GM23338 (cell line): ENCODE measurements around the gene PLAAT3. TPM values are rescaled to one million over a fixed set of nuclear protein-coding genes. Genes with fewer than 3 reads are reported as not detected.

Source experiments
- ATAC-seq: fragments of 200-7000 bp; cut with Tn5 transposase; 3 replicates; pipeline ENCODE4 v1.9.1; 2020
- DNase-seq: peaks from one replicate; pipeline ENCODE4 v3.0.0-alpha.2; 2015; ENCODE audit warnings: low spot score
- H2AFZ ChIP-seq: fragments of 200-600 bp; sonication (generic); 2 replicates; pipeline ENCODE4 v1.8.0; 2016; ENCODE audit warnings: antibody characterized with exemption, mild to moderate bottlenecking, moderate library complexity
- H3F3A ChIP-seq: fragments of 200-600 bp; sonication (generic); replicated peaks from 2 replicates; pipeline ENCODE4 v1.8.0; 2017; ENCODE audit warnings: antibody characterized with exemption, mixed run types, low read depth
- H3K27ac ChIP-seq: fragments of 200-600 bp; sonication (generic); 2 replicates; pipeline ENCODE4 v1.6.1; 2016; ENCODE audit warnings: low read depth
- H3K27me3 ChIP-seq: fragments of 200-600 bp; sonication (generic); 2 replicates; pipeline ENCODE4 v1.8.0; 2016; ENCODE audit warnings: mild to moderate bottlenecking, mixed run types, moderate library complexity; ENCODE audit not compliant: insufficient read depth
- H3K36me3 ChIP-seq: fragments of 200-600 bp; sonication (generic); 2 replicates; pipeline ENCODE4 v1.8.0; 2016; ENCODE audit warnings: mild to moderate bottlenecking; ENCODE audit not compliant: insufficient read depth
- H3K4me1 ChIP-seq: fragments of 200-600 bp; sonication (generic); 2 replicates; pipeline ENCODE4 v1.8.0; 2016; ENCODE audit warnings: mild to moderate bottlenecking, moderate library complexity; ENCODE audit not compliant: insufficient read depth
- H3K4me2 ChIP-seq: fragments of 200-600 bp; sonication (generic); 2 replicates; pipeline ENCODE4 v1.7.1; 2017; ENCODE audit warnings: mixed run types
- H3K4me3 ChIP-seq: fragments of 200-600 bp; sonication (generic); 2 replicates; pipeline ENCODE4 v1.6.1; 2016; ENCODE audit warnings: mixed run types
- H3K79me2 ChIP-seq: fragments of 200-600 bp; sonication (generic); replicated peaks from 2 replicates; pipeline ENCODE4 v1.8.0; 2017; ENCODE audit warnings: mild to moderate bottlenecking; ENCODE audit not compliant: insufficient read depth
- H3K9me2 ChIP-seq: fragments of 200-600 bp; sonication (generic); 2 replicates; pipeline ENCODE4 v1.8.0; 2017; ENCODE audit not compliant: insufficient read depth
- H4K20me1 ChIP-seq: fragments of 200-600 bp; sonication (generic); replicated peaks from 2 replicates; pipeline ENCODE4 v1.8.0; 2017; ENCODE audit warnings: mild to moderate bottlenecking; ENCODE audit not compliant: insufficient read depth
- H3K27ac Mint-ChIP-seq: 2 replicates; pipeline ENCODE4 v1.8.0; 2020; ENCODE audit warnings: inconsistent platforms, mild to moderate bottlenecking, moderate library complexity, mixed read lengths
- H3K27me3 Mint-ChIP-seq: 3 replicates; pipeline ENCODE4 v1.8.0; 2022; ENCODE audit warnings: low read depth, mild to moderate bottlenecking, moderate library complexity, mixed read lengths, inconsistent platforms; ENCODE audit not compliant: insufficient read depth, poor library complexity
- H3K36me3 Mint-ChIP-seq: 3 replicates; pipeline ENCODE4 v1.8.0; 2021; ENCODE audit warnings: low read depth, mild to moderate bottlenecking, inconsistent platforms, moderate library complexity, mixed read lengths
- H3K4me1 Mint-ChIP-seq: 3 replicates; pipeline ENCODE4 v1.8.0; 2020; ENCODE audit warnings: mild to moderate bottlenecking, inconsistent platforms, mixed read lengths
- H3K4me3 Mint-ChIP-seq: 3 replicates; pipeline ENCODE4 v1.8.0; 2021; ENCODE audit warnings: moderate library complexity, mild to moderate bottlenecking, inconsistent platforms, mixed read lengths
- H3K9me3 Mint-ChIP-seq: 3 replicates; pipeline ENCODE4 v1.8.0; 2020; ENCODE audit warnings: moderate library complexity, mild to moderate bottlenecking, inconsistent platforms, mixed read lengths
- CREB1 ChIP-seq: fragments of 250-450 bp; sonication (Bioruptor Pico); IDR thresholded peaks from 2 replicates; pipeline ENCODE4 v1.5.0; 2020; ENCODE audit warnings: low read depth, mild to moderate bottlenecking, moderate library complexity
- CTCF ChIP-seq, 2 experiments: fragments of 200-600 bp in 1 of 2; sonication (generic) in 1 of 2; conservative IDR thresholded peaks; 2 replicates each; pipeline versions ENCODE4 v1.5.1 to v1.6.1; 2016 to 2017; ENCODE audit warnings: antibody characterized with exemption in 2 of 2, low read depth in 2 of 2, mild to moderate bottlenecking in 2 of 2, moderate library complexity in 1 of 2
- ETS1 ChIP-seq: IDR thresholded peaks from 2 replicates; pipeline ENCODE4 v1.6.1; 2016; ENCODE audit warnings: antibody characterized with exemption
- EZH2 ChIP-seq: fragments of 200-600 bp; sonication (generic); IDR thresholded peaks from one replicate; pipeline ENCODE4 v1.8.0; 2017; ENCODE audit warnings: antibody characterized with exemption, mild to moderate bottlenecking, low read depth; ENCODE audit not compliant: unreplicated experiment
- EZH2phosphoT487 ChIP-seq: fragments of 200-600 bp; sonication (generic); IDR thresholded peaks from one replicate; pipeline ENCODE4 v1.8.1; 2018; ENCODE audit warnings: antibody characterized with exemption; ENCODE audit not compliant: unreplicated experiment
- JUNB ChIP-seq: IDR thresholded peaks from one replicate; pipeline ENCODE4 v1.6.1; 2016; ENCODE audit warnings: antibody characterized with exemption; ENCODE audit not compliant: unreplicated experiment
- NANOG ChIP-seq: IDR thresholded peaks from 2 replicates; pipeline ENCODE4 v1.6.1; 2016; ENCODE audit warnings: antibody characterized with exemption, borderline replicate concordance
- POLR2AphosphoS5 ChIP-seq: IDR thresholded peaks from 2 replicates; pipeline ENCODE4 v1.6.1; 2016; ENCODE audit warnings: antibody characterized with exemption, low read depth
- REST ChIP-seq: IDR thresholded peaks from one replicate; pipeline ENCODE4 v1.6.1; 2018; ENCODE audit warnings: antibody characterized with exemption; ENCODE audit not compliant: unreplicated experiment
- STAT1 ChIP-seq: IDR thresholded peaks from one replicate; pipeline ENCODE4 v1.6.1; 2016; ENCODE audit warnings: antibody characterized with exemption; ENCODE audit not compliant: unreplicated experiment
- ZNF114 ChIP-seq: fragments of 250-450 bp; sonication (Bioruptor Pico); IDR thresholded peaks from 2 replicates; pipeline ENCODE4 v1.5.0; 2020; ENCODE audit warnings: mild to moderate bottlenecking, moderate library complexity
- ZNF331 ChIP-seq: fragments of 250-450 bp; sonication (Bioruptor Pico); IDR thresholded peaks from 2 replicates; pipeline ENCODE4 v1.5.0; 2020; ENCODE audit warnings: low read depth, mild to moderate bottlenecking, moderate library complexity
- ZNF462 ChIP-seq: fragments of 250-450 bp; sonication (Bioruptor Pico); IDR thresholded peaks from 2 replicates; pipeline ENCODE4 v1.5.0; 2020; ENCODE audit warnings: mild to moderate bottlenecking, moderate library complexity
- polyA plus RNA-seq: library from polyadenylated mRNA; unstranded; fragments of >200 nt; fragmentation: Nextera tagmentation; extraction: Ambion mirVana; gene quantifications from 2 replicates; pipeline ENCODE4 v1.2.1, GENCODE V29; 2016
- total RNA-seq: library from RNA; depleted of rRNA; stranded (reverse); fragments of >200 nt; shearing (Covaris generic); gene quantifications from 2 replicates; pipeline ENCODE4 v1.2.3, GENCODE V29; 2014

PLAAT3 gene
- total and polyA plus RNA-seq, 2 experiments from 2014 or later, result 61.1 to 262 TPM

- Mint-ChIP-seq H3K4me3 (no peak overlapping the region), H3K4me1 (no peaks in the 10 kb centered on the region), H3K27me3 (no peaks in the 10 kb centered on the region), H3K36me3 (peaks cover 29% of the 10 kb centered on the region; the same call in 2 of the 3 replicates), H3K9me3 (no peaks in the 10 kb centered on the region), H3K27ac (no peak overlapping the region)
- Histone ChIP-seq H3K4me2 (no peak overlapping the region), H3K9me2 (no peaks in the 10 kb centered on the region), H2AFZ (no peak overlapping the region), H3F3A (0 out of 2 replicates have a peak, but pooled peaks cover 5% of the 10 kb centered on the region), H3K4me1 (no peaks in the 10 kb centered on the region), H3K27ac (no peak overlapping the region), H4K20me1 (no peaks in the 10 kb centered on the region), H3K4me3 (no peak overlapping the region), H3K36me3 (peaks cover 2% of the 10 kb centered on the region; the same call in 1 of the 2 replicates), H3K79me2 (0 out of 2 replicates have a peak, but pooled peaks cover 3% of the 10 kb centered on the region), H3K27me3 (no peaks in the 10 kb centered on the region)
- TF ChIP-seq ETS1, result no peak
- TF ChIP-seq JUNB, result no peak
- TF ChIP-seq POLR2AphosphoS5, result no peak
- TF ChIP-seq EZH2phosphoT487, result no peak
- TF ChIP-seq CREB1, result no peak
- TF ChIP-seq NANOG, result no peak
- TF ChIP-seq ZNF331, result no peak
- no peak for TF ChIP-seq ZNF114 (CRISPR knock-in tag)
- no peak for TF ChIP-seq STAT1
- no peak for TF ChIP-seq CTCF (conservative IDR thresholded peaks at IDR 0.05; ENCODE audit: low read depth in 2 of 2)
- TF ChIP-seq EZH2, result no peak
- TF ChIP-seq REST, result no peak
- no peak for TF ChIP-seq ZNF462 (CRISPR knock-in tag)
- ATAC-seq (no peak), DNase-seq (no peak)
These were observed 38.4 kb upstream of the PLAAT3 start for GRCh38 chr11:63652671-63653070.
